KBM-7 (cell line): ENCODE measurements around the gene ZBTB16.

Experiments used
- DNase-seq: peaks from one replicate; pipeline ENCODE4 v3.0.0-alpha.2; 2015
- in situ Hi-C: fragments of 300-500 bp; cut with MboI; formaldehyde crosslinking; loops from 2 replicates; pipeline ENCODE4 v1.14.3; 2020; ENCODE audit warnings: low sequenced_read_pairs, low pct_unique_long_range_greater_than_20kb, mixed read lengths

Gene ZBTB16

GRCh38 chr11:114258696-114259095 lies 199.2 kb downstream of the ZBTB16 start:
- in situ Hi-C loops = no loop called here
- DNase-seq = peak; percentile 79

GRCh38 chr11:114259124-114259526 lies 199.6 kb downstream of the ZBTB16 start:
- in situ Hi-C loops = no loop called here
- no peak for DNase-seq

GRCh38 chr11:114259551-114259983 lies 200.1 kb downstream of the ZBTB16 start:
- in situ Hi-C loops = no loop called here
- DNase-seq = no peak

- in situ Hi-C loops = no loop called here
- no peak for DNase-seq
Observed at GRCh38 chr11:114260077-114260476, 200.6 kb downstream of the ZBTB16 start.

GRCh38 chr11:114260483-114260882 lies 201.0 kb downstream of the ZBTB16 start:
- DNase-seq = no peak
- in situ Hi-C loops = no loop called here

- in situ Hi-C loops = no loop called here
- DNase-seq = no peak
Observed at GRCh38 chr11:114261791-114262190, 202.3 kb downstream of the ZBTB16 start.

GRCh38 chr11:114262681-114263512 lies 203.4 kb downstream of the ZBTB16 start:
- DNase-seq = peak; percentile 57
- in situ Hi-C loops = no loop called here

- in situ Hi-C loops = no loop called here
- no peak for DNase-seq
Observed at GRCh38 chr11:114263513-114264170, 204.1 kb downstream of the ZBTB16 start.

GRCh38 chr11:114264381-114264780 lies 204.9 kb downstream of the ZBTB16 start:
- in situ Hi-C loops = no loop called here
- DNase-seq = no peak

GRCh38 chr11:114265122-114265878 lies 205.8 kb downstream of the ZBTB16 start:
- DNase-seq = no peak
- in situ Hi-C loops = no loop called here

GRCh38 chr11:114269498-114269897 lies 210.0 kb downstream of the ZBTB16 start:
- DNase-seq = no peak
- in situ Hi-C loops = no loop called here

- in situ Hi-C loops = no loop called here
- DNase-seq = no peak
Observed at GRCh38 chr11:114270531-114271270, 211.2 kb downstream of the ZBTB16 start.

- no peak for DNase-seq
- in situ Hi-C loops = no loop called here
Observed at GRCh38 chr11:114271316-114271715, 211.8 kb downstream of the ZBTB16 start.

- DNase-seq = no peak
- in situ Hi-C loops = no loop called here
Observed at GRCh38 chr11:114272311-114272710, 212.8 kb downstream of the ZBTB16 start.

GRCh38 chr11:114273071-114273470 lies 213.6 kb downstream of the ZBTB16 start:
- no peak for DNase-seq
- in situ Hi-C loops = no loop called here

GRCh38 chr11:114273890-114274635 lies 214.6 kb downstream of the ZBTB16 start:
- in situ Hi-C loops = no loop called here
- no peak for DNase-seq

GRCh38 chr11:114274637-114275036 lies 215.1 kb downstream of the ZBTB16 start:
- no peak for DNase-seq
- in situ Hi-C loops = no loop called here

- no peak for DNase-seq
- in situ Hi-C loops = no loop called here
Observed at GRCh38 chr11:114275280-114275679, 215.8 kb downstream of the ZBTB16 start.

- no peak for DNase-seq
Observed at GRCh38 chr11:114276077-114276476, 216.6 kb downstream of the ZBTB16 start.

More at GRCh38 chr11:114276077-114276476, 216.6 kb downstream of the ZBTB16 start:
- in situ Hi-C loops = no loop called here
